Stimulated activated CD8-positive, alpha-beta memory T cell treated with anti-CD3 and anti-CD28 coated beads, Interleukin-2, amount 100 ng/mL, for 48 hours (primary cell): ENCODE measurements around the gene F2RL3.
"Not testable (repeated sequence)": the region's sequence is repeated elsewhere in the genome, so short reads cannot be mapped to it uniquely, and the experiment has no call there.

Experiments used
- DNase-seq, 2 donors: peaks; one replicate each; pipeline ENCODE4 v3.0.0-alpha.2; 2020; ENCODE audit warnings: low read depth in 2 of 2

F2RL3 gene

DNA sequence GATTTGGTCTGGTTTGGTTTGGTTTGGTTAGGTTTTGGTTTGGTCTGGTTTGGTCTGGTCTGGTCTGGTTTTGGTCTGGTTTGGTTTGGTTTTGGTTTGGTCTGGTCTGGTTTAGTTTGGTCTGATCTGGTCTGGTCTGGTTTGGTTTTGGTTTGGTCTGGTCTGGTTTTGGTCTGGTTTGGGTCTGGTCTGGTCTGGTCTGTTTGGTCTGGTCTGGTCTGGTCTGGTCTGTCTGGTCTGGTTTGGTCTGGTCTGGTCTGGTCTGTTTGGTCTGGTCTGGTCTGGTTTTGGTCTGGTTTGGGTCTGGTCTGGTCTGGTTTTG lies 13.9 kb upstream of the F2RL3 start:
- not testable (repeated sequence) for DNase-seq

DNA sequence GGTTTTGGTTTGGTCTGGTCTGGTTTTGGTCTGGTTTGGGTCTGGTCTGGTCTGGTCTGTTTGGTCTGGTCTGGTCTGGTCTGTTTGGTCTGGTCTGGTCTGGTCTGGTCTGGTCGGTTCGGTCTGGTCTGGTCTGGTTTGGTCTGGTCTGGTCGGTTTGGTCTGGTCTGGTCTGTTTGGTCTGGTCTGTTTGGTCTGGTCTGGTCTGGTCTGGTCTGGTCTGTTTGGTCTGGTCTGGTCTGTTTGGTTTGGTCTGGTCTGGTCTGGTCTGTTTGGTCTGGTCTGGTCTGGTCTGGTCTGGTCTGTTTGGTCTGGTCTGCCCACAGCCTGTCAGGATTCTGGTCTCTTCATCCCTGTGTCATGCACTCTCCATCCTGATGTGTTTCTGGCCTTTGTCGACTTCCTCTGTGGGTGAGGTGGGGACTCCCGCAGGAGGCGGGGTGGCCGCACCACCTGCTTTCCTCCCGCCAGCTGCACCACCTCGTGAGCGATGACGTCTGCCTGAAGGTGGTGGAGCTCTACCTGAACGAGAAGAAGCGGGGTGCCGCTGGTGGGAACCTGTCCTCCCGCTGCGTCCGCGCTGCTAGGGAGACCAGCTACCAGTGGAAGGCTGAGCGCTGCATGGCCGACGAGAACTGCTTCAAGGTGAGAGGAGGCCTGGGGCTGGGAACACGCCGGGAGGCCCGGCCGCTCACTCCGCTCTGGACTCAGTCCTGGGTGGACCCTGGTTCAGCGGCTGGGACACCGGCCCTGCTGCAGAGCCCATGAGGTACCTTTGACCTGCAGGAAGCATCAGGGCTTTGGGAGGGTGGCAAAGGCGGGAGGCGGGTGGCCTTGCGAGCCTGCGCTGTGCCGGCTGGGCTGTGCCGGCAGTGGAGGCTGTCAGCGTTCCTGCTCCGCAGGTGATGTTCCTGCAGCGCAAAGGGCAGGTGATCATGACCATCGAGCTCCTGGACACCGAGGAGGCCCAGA lies 12.9 kb upstream of the F2RL3 start:
- no peak for DNase-seq

GRCh38 chr19:16876904-16877361 lies 11.9 kb upstream of the F2RL3 start:
- no peak for DNase-seq

DNA sequence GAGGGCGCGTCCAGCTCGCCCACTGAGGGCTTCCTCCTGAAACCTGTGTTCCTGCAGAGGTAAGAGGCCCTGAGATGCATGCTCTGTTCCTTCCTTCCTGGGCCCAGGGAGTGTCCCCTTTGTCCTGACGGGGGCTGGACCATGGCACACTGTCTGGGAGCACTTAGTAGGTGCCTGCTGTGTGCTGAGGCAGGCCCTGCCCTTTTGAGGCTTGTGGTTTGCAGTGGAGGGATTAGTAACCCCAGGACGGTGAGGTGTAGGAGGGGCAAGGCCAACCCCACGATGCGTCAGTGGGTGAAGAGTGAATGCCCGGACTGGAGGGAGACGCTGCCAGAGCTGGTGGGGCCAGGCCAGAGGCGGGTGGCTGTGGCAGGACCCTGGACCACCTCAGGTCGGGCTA lies 11.2 kb upstream of the F2RL3 start:
- DNase-seq: no peak

- DNase-seq: no peak
Measured at GRCh38 chr19:16878181-16878965, 10.4 kb upstream of the F2RL3 start.

- DNase-seq: no peak
Measured at GRCh38 chr19:16880884-16881554, 7.8 kb upstream of the F2RL3 start.

- no peak for DNase-seq
Measured at GRCh38 chr19:16882146-16882545, 6.7 kb upstream of the F2RL3 start.

GRCh38 chr19:16883522-16883921 lies 5.3 kb upstream of the F2RL3 start:
- no peak for DNase-seq

DNA sequence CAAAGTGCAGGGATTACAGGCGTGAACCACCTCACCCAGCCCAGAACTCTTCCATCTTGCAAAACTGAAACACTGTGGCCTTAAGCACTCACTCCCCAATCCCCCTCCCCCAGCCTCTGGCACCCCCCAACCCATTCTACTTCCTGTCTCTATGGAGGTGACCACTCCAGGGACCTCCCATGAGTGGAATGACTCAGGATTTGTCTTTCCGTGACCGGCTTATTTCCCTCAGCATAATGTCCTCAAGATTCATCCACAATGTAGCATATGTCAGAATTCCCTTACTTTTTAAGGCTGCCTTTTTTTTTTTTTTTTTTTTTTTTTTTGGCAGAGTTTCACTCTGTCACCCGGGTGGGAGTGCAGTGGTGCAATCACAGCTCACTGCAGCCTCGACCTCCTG lies 3.6 kb upstream of the F2RL3 start:
- DNase-seq: no peak

DNA sequence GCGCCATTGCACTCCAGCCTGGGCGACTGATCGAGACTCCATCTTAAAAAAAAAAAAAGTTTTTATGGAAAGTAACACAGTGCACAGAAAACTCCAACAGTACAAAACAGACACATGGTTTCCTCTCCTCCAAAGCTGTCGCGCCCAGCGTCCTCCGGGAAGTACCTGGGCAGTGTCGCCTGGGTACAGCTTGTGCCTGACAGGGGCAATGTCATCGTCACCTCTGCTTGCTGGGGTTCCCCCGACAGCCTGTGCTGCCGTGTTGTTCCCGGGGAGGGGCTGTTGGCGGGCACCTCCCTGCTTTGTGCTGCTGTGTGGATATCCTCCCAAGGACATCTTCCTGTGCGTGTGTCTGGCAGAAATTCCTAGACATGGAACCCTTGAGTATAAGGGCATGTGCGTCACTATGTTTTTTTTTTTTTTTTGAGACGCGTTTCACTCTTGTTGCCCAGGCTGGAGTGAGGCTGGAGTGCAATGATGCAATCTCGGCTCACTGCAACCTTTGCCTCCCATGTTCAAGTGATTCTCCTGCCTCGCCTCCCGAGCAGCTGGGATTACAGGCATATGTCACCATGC lies 2.4 kb upstream of the F2RL3 start:
- DNase-seq: no peak

DNA sequence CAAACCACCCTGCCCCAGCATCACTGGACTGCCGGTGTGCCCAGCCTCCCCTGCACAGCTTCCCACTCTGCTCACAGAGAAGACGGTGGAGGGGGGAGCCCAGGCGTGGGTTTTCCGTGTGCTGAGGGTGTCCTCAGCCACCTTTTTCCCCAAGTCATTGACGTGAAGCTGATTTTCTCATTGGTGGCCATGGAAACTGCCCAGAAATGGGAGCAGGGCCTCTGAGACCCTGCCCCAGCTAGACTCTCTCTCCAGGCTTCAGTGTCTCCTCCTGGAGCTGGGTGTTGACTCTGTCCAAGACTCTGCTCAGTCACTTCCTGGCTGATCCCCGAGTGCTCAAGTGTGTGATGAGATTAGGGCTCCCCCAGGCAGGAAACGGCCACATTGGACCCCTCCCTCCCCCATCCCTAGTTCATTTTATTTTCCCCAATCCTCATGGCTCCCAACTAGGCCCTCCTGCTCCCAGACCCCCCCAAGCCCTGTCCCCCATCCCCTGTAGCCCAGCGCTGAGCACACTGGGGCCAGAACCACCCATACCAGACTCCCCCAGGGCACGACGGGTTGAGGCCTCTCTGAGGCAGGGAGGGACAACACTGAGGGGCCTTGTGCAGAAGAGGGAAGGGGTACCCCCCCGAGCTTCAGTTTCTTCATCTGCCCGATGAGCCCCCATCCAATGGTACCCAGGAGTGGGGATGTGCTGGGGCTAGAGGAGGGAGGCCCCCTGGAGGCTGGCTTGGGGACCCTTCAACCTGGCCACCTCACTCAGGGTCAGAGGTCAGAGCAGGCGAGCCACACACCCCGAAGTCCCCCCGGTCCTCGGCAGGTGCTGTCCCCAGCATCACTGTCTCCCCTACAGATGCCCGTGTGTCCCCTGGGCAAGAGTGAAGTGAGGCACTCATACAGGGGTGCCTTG lies 1.2 kb upstream of the F2RL3 start:
- DNase-seq: no peak

DNA sequence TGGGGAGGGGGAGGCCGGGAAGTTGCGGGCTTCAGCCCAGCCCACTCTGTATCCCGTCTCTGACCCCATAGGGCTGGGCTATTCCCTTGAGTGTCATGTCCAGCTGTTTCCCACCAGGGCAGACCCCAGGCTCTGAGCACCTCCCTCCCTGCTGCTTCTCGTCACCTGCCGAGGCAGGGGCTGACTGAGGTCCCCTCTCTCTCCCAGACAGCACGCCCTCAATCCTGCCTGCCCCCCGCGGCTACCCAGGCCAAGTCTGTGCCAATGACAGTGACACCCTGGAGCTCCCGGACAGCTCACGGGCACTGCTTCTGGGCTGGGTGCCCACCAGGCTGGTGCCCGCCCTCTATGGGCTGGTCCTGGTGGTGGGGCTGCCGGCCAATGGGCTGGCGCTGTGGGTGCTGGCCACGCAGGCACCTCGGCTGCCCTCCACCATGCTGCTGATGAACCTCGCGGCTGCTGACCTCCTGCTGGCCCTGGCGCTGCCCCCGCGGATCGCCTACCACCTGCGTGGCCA lies 625 bp downstream of the F2RL3 start:
- no peak for DNase-seq

GRCh38 chr19:16889883-16890460 lies 1.2 kb downstream of the F2RL3 start:
- no peak for DNase-seq

- DNase-seq: no peak
Measured at GRCh38 chr19:16890461-16891184, 1.8 kb downstream of the F2RL3 start.

DNA sequence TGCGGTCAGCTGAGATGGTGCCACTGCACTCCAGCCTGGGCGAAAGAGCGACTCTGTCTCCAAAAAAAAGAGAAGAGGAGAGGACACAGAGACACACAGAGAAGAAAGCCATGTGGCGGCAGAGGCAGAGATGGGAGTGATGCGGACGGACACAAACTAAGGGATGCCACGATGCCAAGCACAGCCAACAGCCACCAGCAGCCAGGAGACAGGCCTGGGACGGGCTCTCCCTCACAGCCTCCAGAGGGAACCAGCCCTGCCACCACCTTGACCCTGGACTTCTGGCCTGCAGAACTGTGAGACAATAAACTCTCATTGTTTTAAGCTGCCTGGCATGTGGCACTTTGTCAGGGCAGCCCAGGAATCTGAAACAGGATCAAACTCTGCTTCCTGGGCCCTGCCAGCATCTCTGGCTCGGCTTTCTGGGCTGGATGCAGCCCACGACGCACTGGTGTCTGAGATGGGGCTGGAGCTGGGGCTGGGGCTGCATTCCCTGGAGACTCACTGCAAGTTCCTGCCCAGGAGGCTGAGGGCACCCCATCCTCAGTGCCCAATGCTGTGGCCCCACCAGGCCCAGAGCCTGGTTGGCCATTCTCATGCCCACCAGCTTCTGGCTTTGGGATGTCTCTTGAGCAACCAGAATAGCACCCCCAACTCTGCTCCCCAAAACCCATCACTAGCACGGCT lies 3.0 kb downstream of the F2RL3 start:
- no peak for DNase-seq

- DNase-seq: no peak
Measured at GRCh38 chr19:16892436-16892835, 3.6 kb downstream of the F2RL3 start.

GRCh38 chr19:16892868-16893685 lies 4.3 kb downstream of the F2RL3 start:
- no peak for DNase-seq

DNA sequence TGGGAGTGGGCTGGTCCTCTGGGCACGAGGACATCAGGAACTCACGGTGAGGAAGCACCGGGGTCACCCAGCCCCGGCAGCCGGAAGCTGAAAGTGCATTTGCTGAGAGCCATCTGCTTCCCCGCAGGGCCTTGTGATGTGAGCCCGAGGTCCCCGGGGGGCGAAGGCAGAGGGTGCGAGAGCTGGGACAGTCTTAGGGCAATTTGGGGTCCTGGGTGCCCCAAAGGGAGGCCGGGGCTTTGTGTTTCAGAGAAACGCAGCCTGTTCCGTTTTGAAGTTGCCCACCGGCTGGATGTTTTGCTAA lies 4.8 kb downstream of the F2RL3 start:
- DNase-seq: no peak
